WTC11 (cell line): Measurements from ENCODE around the gene ENG. TPM values are rescaled to one million over a fixed set of nuclear protein-coding genes. Genes with fewer than 3 reads are reported as not detected.

ENCODE experiments used
- ATAC-seq: fragments of 200-7000 bp; cut with Tn5 transposase; 2 replicates; pipeline ENCODE4 v1.10.0; 2021; ENCODE audit warnings: mild to moderate bottlenecking, moderate library complexity
- CTCF ChIA-PET: fragments of 300-600 bp; sonication (Branson Sonifier 250); formaldehyde crosslinking; loops from one replicate; lab custom pipeline; 2021; ENCODE audit warnings: antibody characterized with exemption; lab: Charles Lee
- POLR2A ChIA-PET: fragments of 350-600 bp; sonication (Branson Sonifier 250); formaldehyde crosslinking; loops from one replicate; lab custom pipeline; 2021; ENCODE audit warnings: antibody characterized with exemption; lab: Charles Lee
- DNase-seq: peaks from one replicate; pipeline ENCODE4 v3.0.0; 2021; ENCODE audit warnings: low spot score
- H3K27ac Mint-ChIP-seq: 2 replicates; pipeline ENCODE4 v1.8.0; 2021; ENCODE audit warnings: mixed read lengths
- H3K27me3 Mint-ChIP-seq: 2 replicates; pipeline ENCODE4 v1.8.0; 2021; ENCODE audit warnings: low read depth, mild to moderate bottlenecking, moderate library complexity, mixed read lengths
- H3K36me3 Mint-ChIP-seq: 2 replicates; pipeline ENCODE4 v1.8.0; 2021; ENCODE audit warnings: mixed read lengths
- H3K4me1 Mint-ChIP-seq: 2 replicates; pipeline ENCODE4 v1.8.0; 2022; ENCODE audit warnings: mixed read lengths
- H3K4me3 Mint-ChIP-seq: 2 replicates; pipeline ENCODE4 v1.8.0; 2021; ENCODE audit warnings: mild to moderate bottlenecking, moderate library complexity, mixed read lengths
- H3K9me3 Mint-ChIP-seq: 2 replicates; pipeline ENCODE4 v1.8.0; 2021; ENCODE audit warnings: mixed read lengths
- IRF2 ChIP-seq: sonication (generic); formaldehyde crosslinking; IDR thresholded peaks from 2 replicates; pipeline ENCODE4 v1.8.0; 2022; ENCODE audit warnings: low read depth, missing genetic modification reagents, borderline replicate concordance
- TEAD1 ChIP-seq: sonication (generic); formaldehyde crosslinking; IDR thresholded peaks from 2 replicates; pipeline ENCODE4 v1.8.0; 2022; ENCODE audit warnings: mild to moderate bottlenecking, missing genetic modification reagents
- ZBTB21 ChIP-seq: sonication (generic); formaldehyde crosslinking; IDR thresholded peaks from 2 replicates; pipeline ENCODE4 v1.8.1; 2023; ENCODE audit warnings: mild to moderate bottlenecking, missing genetic modification reagents, borderline replicate concordance
- ZNF121 ChIP-seq: sonication (generic); formaldehyde crosslinking; IDR thresholded peaks from 2 replicates; pipeline ENCODE4 v1.8.0; 2023; ENCODE audit warnings: missing genetic modification reagents
- ZNF423 ChIP-seq: fragments of 250-450 bp; sonication (Bioruptor Pico); IDR thresholded peaks from 2 replicates; pipeline ENCODE4 v2.1.2; 2022; ENCODE audit warnings: mild to moderate bottlenecking, moderate library complexity
- total RNA-seq: library from RNA; stranded (reverse); gene quantifications from 3 replicates; pipeline ENCODE4 v1.2.3, GENCODE V29; 2021
- TF ChIP-seq, protein P1 (sequence below): sonication (generic); formaldehyde crosslinking; IDR thresholded peaks from 2 replicates; pipeline ENCODE4 v1.8.0; 2023; ENCODE audit warnings: missing genetic modification reagents, mild to moderate bottlenecking, borderline replicate concordance
- TF ChIP-seq, protein P2 (sequence below): fragments of 250-450 bp; sonication (Bioruptor Pico); IDR thresholded peaks from 2 replicates; pipeline ENCODE4 v1.9.0; 2021; ENCODE audit warnings: moderate library complexity, mild to moderate bottlenecking, inconsistent platforms, borderline replicate concordance
- TF ChIP-seq, protein P3 (sequence below): sonication (generic); formaldehyde crosslinking; IDR thresholded peaks from 2 replicates; pipeline ENCODE4 v1.8.0; 2022; ENCODE audit warnings: mild to moderate bottlenecking, missing genetic modification reagents
- TF ChIP-seq, protein P4 (sequence below): sonication (generic); formaldehyde crosslinking; IDR thresholded peaks from 2 replicates; pipeline ENCODE4 v1.8.1; 2022; ENCODE audit warnings: mild to moderate bottlenecking, moderate library complexity, missing genetic modification reagents
- TF ChIP-seq, protein P5 (sequence below): sonication (generic); formaldehyde crosslinking; IDR thresholded peaks from 2 replicates; pipeline ENCODE4 v1.8.1; 2023; ENCODE audit warnings: mild to moderate bottlenecking, missing genetic modification reagents, borderline replicate concordance
- TF ChIP-seq, protein P6 (sequence below): sonication (generic); formaldehyde crosslinking; IDR thresholded peaks from 2 replicates; pipeline ENCODE4 v1.8.1; 2022; ENCODE audit warnings: low read depth, missing genetic modification reagents, borderline replicate concordance
- TF ChIP-seq, protein P7 (sequence below): fragments of 250-450 bp; sonication (Bioruptor Pico); IDR thresholded peaks from 2 replicates; pipeline ENCODE4 v2.1.2; 2022; ENCODE audit warnings: mild to moderate bottlenecking, moderate library complexity
- TF ChIP-seq, protein P8 (sequence below): sonication (generic); formaldehyde crosslinking; IDR thresholded peaks from 2 replicates; pipeline ENCODE4 v1.8.1; 2022; ENCODE audit warnings: mild to moderate bottlenecking, missing genetic modification reagents, moderate library complexity, borderline replicate concordance
- TF ChIP-seq, protein P9 (sequence below): sonication (generic); formaldehyde crosslinking; IDR thresholded peaks from 2 replicates; pipeline ENCODE4 v1.8.0; 2022; ENCODE audit warnings: missing genetic modification reagents

The ENG gene
- total RNA-seq, 1 experiment from 2014 or later = 4.4 TPM

DNA sequence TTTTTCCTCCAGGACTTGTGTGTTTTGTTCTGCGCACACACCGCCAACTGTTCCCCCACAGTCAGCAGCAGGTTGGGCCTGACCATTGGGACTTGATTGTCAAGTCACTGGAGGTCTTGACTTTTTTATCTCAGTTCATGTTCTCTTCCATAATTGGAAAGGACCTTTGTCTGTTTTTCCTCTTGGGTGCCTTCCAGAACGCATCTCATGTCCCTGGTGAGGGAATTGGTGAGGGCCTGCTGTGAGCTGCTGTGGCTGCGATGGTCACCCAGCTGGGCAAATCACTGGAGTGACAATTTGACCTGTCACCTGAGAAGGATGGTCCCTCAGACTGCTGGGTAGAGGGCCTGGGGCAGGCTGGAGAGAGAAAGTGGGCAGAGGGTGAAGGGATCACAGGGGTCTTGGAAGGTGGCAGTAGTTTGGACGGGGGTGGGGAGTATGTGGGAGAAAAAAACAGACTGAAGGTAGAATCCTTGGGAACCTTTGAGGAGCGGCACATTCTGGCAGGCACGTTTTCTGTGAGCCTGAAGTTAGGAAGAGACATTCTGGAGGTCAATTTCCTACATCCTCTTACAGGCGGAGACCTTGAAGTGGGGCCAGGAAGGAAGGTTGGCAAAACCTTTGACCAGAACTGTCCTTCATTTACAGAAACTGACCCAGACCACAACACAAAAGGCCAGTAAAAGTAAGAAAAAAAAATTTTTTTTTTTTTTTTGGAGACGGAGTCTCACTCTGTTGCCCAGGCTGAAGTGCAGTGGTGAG lies 64.2 kb downstream of the ENG start:
- POLR2A ChIA-PET = no interaction called here

More for the DNA sequence above, 64.2 kb downstream of the ENG start:
- Mint-ChIP-seq H3K9me3 (no peaks in the 10 kb centered on the region), H3K27ac (no peak overlapping the region; the same call in 1 of the 2 replicates), H3K4me3 (no peak overlapping the region), H3K27me3 (no peaks in the 10 kb centered on the region), H3K36me3 (peaks cover 53% of the 10 kb centered on the region), H3K4me1 (peaks cover 24% of the 10 kb centered on the region)
- TF ChIP-seq ZNF423 (CRISPR knock-in tag) = no peak
- TF ChIP-seq, protein P1, sequence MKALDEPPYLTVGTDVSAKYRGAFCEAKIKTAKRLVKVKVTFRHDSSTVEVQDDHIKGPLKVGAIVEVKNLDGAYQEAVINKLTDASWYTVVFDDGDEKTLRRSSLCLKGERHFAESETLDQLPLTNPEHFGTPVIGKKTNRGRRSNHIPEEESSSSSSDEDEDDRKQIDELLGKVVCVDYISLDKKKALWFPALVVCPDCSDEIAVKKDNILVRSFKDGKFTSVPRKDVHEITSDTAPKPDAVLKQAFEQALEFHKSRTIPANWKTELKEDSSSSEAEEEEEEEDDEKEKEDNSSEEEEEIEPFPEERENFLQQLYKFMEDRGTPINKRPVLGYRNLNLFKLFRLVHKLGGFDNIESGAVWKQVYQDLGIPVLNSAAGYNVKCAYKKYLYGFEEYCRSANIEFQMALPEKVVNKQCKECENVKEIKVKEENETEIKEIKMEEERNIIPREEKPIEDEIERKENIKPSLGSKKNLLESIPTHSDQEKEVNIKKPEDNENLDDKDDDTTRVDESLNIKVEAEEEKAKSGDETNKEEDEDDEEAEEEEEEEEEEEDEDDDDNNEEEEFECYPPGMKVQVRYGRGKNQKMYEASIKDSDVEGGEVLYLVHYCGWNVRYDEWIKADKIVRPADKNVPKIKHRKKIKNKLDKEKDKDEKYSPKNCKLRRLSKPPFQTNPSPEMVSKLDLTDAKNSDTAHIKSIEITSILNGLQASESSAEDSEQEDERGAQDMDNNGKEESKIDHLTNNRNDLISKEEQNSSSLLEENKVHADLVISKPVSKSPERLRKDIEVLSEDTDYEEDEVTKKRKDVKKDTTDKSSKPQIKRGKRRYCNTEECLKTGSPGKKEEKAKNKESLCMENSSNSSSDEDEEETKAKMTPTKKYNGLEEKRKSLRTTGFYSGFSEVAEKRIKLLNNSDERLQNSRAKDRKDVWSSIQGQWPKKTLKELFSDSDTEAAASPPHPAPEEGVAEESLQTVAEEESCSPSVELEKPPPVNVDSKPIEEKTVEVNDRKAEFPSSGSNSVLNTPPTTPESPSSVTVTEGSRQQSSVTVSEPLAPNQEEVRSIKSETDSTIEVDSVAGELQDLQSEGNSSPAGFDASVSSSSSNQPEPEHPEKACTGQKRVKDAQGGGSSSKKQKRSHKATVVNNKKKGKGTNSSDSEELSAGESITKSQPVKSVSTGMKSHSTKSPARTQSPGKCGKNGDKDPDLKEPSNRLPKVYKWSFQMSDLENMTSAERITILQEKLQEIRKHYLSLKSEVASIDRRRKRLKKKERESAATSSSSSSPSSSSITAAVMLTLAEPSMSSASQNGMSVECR (CRISPR knock-in tag) = no peak
- TF ChIP-seq, protein P2, sequence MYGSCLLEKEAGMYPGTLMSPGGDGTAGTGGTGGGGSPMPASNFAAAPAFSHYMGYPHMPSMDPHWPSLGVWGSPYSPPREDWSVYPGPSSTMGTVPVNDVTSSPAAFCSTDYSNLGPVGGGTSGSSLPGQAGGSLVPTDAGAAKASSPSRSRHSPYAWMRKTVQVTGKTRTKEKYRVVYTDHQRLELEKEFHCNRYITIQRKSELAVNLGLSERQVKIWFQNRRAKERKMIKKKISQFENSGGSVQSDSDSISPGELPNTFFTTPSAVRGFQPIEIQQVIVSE (CRISPR knock-in tag) = no peak
- TF ChIP-seq, protein P3, sequence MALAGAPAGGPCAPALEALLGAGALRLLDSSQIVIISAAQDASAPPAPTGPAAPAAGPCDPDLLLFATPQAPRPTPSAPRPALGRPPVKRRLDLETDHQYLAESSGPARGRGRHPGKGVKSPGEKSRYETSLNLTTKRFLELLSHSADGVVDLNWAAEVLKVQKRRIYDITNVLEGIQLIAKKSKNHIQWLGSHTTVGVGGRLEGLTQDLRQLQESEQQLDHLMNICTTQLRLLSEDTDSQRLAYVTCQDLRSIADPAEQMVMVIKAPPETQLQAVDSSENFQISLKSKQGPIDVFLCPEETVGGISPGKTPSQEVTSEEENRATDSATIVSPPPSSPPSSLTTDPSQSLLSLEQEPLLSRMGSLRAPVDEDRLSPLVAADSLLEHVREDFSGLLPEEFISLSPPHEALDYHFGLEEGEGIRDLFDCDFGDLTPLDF = no peak
- TF ChIP-seq ZBTB21 (CRISPR knock-in tag) = no peak
- no peak for TF ChIP-seq IRF2 (CRISPR knock-in tag)
- TF ChIP-seq, protein P4, sequence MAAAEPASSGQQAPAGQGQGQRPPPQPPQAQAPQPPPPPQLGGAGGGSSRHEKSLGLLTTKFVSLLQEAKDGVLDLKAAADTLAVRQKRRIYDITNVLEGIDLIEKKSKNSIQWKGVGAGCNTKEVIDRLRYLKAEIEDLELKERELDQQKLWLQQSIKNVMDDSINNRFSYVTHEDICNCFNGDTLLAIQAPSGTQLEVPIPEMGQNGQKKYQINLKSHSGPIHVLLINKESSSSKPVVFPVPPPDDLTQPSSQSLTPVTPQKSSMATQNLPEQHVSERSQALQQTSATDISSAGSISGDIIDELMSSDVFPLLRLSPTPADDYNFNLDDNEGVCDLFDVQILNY (CRISPR knock-in tag) = no peak
- TF ChIP-seq, protein P5, sequence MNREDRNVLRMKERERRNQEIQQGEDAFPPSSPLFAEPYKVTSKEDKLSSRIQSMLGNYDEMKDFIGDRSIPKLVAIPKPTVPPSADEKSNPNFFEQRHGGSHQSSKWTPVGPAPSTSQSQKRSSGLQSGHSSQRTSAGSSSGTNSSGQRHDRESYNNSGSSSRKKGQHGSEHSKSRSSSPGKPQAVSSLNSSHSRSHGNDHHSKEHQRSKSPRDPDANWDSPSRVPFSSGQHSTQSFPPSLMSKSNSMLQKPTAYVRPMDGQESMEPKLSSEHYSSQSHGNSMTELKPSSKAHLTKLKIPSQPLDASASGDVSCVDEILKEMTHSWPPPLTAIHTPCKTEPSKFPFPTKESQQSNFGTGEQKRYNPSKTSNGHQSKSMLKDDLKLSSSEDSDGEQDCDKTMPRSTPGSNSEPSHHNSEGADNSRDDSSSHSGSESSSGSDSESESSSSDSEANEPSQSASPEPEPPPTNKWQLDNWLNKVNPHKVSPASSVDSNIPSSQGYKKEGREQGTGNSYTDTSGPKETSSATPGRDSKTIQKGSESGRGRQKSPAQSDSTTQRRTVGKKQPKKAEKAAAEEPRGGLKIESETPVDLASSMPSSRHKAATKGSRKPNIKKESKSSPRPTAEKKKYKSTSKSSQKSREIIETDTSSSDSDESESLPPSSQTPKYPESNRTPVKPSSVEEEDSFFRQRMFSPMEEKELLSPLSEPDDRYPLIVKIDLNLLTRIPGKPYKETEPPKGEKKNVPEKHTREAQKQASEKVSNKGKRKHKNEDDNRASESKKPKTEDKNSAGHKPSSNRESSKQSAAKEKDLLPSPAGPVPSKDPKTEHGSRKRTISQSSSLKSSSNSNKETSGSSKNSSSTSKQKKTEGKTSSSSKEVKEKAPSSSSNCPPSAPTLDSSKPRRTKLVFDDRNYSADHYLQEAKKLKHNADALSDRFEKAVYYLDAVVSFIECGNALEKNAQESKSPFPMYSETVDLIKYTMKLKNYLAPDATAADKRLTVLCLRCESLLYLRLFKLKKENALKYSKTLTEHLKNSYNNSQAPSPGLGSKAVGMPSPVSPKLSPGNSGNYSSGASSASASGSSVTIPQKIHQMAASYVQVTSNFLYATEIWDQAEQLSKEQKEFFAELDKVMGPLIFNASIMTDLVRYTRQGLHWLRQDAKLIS (CRISPR knock-in tag) = no peak
- TF ChIP-seq, protein P6, sequence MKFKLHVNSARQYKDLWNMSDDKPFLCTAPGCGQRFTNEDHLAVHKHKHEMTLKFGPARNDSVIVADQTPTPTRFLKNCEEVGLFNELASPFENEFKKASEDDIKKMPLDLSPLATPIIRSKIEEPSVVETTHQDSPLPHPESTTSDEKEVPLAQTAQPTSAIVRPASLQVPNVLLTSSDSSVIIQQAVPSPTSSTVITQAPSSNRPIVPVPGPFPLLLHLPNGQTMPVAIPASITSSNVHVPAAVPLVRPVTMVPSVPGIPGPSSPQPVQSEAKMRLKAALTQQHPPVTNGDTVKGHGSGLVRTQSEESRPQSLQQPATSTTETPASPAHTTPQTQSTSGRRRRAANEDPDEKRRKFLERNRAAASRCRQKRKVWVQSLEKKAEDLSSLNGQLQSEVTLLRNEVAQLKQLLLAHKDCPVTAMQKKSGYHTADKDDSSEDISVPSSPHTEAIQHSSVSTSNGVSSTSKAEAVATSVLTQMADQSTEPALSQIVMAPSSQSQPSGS (CRISPR knock-in tag) = no peak
- TF ChIP-seq, protein P7, sequence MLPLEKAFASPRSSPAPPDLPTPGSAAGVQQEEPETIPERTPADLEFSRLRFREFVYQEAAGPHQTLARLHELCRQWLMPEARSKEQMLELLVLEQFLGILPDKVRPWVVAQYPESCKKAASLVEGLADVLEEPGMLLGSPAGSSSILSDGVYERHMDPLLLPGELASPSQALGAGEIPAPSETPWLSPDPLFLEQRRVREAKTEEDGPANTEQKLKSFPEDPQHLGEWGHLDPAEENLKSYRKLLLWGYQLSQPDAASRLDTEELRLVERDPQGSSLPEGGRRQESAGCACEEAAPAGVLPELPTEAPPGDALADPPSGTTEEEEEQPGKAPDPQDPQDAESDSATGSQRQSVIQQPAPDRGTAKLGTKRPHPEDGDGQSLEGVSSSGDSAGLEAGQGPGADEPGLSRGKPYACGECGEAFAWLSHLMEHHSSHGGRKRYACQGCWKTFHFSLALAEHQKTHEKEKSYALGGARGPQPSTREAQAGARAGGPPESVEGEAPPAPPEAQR (CRISPR knock-in tag) = no peak
- TF ChIP-seq TEAD1 (CRISPR knock-in tag) = no peak
- TF ChIP-seq, protein P8, sequence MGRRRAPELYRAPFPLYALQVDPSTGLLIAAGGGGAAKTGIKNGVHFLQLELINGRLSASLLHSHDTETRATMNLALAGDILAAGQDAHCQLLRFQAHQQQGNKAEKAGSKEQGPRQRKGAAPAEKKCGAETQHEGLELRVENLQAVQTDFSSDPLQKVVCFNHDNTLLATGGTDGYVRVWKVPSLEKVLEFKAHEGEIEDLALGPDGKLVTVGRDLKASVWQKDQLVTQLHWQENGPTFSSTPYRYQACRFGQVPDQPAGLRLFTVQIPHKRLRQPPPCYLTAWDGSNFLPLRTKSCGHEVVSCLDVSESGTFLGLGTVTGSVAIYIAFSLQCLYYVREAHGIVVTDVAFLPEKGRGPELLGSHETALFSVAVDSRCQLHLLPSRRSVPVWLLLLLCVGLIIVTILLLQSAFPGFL (CRISPR knock-in tag) = no peak
- no peak for TF ChIP-seq ZNF121
- TF ChIP-seq, protein P9, sequence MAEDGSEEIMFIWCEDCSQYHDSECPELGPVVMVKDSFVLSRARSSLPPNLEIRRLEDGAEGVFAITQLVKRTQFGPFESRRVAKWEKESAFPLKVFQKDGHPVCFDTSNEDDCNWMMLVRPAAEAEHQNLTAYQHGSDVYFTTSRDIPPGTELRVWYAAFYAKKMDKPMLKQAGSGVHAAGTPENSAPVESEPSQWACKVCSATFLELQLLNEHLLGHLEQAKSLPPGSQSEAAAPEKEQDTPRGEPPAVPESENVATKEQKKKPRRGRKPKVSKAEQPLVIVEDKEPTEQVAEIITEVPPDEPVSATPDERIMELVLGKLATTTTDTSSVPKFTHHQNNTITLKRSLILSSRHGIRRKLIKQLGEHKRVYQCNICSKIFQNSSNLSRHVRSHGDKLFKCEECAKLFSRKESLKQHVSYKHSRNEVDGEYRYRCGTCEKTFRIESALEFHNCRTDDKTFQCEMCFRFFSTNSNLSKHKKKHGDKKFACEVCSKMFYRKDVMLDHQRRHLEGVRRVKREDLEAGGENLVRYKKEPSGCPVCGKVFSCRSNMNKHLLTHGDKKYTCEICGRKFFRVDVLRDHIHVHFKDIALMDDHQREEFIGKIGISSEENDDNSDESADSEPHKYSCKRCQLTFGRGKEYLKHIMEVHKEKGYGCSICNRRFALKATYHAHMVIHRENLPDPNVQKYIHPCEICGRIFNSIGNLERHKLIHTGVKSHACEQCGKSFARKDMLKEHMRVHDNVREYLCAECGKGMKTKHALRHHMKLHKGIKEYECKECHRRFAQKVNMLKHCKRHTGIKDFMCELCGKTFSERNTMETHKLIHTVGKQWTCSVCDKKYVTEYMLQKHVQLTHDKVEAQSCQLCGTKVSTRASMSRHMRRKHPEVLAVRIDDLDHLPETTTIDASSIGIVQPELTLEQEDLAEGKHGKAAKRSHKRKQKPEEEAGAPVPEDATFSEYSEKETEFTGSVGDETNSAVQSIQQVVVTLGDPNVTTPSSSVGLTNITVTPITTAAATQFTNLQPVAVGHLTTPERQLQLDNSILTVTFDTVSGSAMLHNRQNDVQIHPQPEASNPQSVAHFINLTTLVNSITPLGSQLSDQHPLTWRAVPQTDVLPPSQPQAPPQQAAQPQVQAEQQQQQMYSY (CRISPR knock-in tag) = no peak
- DNase-seq = no peak
- ATAC-seq = no peak
- CTCF ChIA-PET = no interaction called here
